Neutrophil (primary cell): ENCODE data around the gene MPP1.

ENCODE experiments used
- H3K27ac ChIP-seq: fragments of 200-600 bp; sonication (generic); 2 replicates; pipeline ENCODE4 v1.5.1; 2016; ENCODE audit warnings: mild to moderate bottlenecking, moderate library complexity
- H3K27me3 ChIP-seq: fragments of 200-600 bp; sonication (generic); 2 replicates; pipeline ENCODE4 v1.6.0; 2016; ENCODE audit warnings: mild to moderate bottlenecking
- H3K36me3 ChIP-seq: fragments of 200-600 bp; sonication (generic); 2 replicates; pipeline ENCODE4 v1.5.1; 2017
- H3K4me1 ChIP-seq, 2 experiments: fragments of 200-600 bp in 1 of 2; sonication (generic) in 1 of 2; 1 replicate in 1 of 2; 2 replicates in 1 of 2; pipeline versions ENCODE4 v1.5.1 to v1.6.1; 2013 to 2016; ENCODE audit warnings: low read depth in 1 of 2, low read length in 1 of 2, mild to moderate bottlenecking in 1 of 2, moderate library complexity in 1 of 2; ENCODE audit not compliant: control insufficient read depth in 1 of 2, insufficient read depth in 1 of 2
- H3K4me3 ChIP-seq, 2 experiments: fragments of 200-600 bp in 1 of 2; sonication (generic) in 1 of 2; 1 replicate in 1 of 2; 2 replicates in 1 of 2; pipeline ENCODE4 v1.5.1; 2013 to 2016; ENCODE audit warnings: low read depth in 1 of 2, low read length in 1 of 2, mild to moderate bottlenecking in 1 of 2, moderate library complexity in 1 of 2
- H3K9me3 ChIP-seq: fragments of 200-600 bp; sonication (generic); 2 replicates; pipeline ENCODE4 v1.5.1; 2016
- CTCF ChIP-seq: fragments of 200-600 bp; sonication (generic); IDR thresholded peaks from 2 replicates; pipeline ENCODE4 v1.5.1; 2016; ENCODE audit warnings: antibody characterized with exemption

Gene MPP1

DNA sequence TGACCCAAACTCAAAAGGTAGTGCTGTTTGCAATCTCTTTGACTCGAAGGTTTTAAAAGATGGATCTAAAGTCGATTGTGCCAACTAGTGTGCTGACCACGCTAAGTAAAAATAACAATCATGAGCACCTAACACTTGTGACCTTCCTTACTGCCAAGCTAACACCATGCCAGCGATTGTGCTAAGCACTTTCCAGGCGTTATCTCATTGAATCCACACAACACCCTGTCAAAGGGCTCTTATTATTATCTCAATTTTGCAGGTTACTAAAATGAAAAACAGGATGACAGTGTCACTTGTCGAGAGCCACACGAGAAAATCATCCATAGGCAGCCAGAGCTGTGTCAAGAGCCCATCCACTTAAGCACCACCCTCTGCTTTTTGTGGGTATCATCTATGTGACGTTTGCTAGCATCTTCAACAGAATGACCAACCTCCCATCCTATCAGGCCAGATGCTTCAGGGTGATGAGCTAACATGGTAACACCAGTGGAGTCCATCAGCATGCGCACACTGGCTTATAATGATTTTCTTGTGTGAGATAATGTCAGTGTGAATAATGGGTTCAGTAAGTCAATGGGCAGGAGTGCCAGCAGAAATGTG is 53.5 kb downstream of the MPP1 start:
- H3K27ac ChIP-seq: peak overlapping the region; percentile 88
- H3K4me1 ChIP-seq: peaks cover 25 to 28% of the 10 kb centered on the region in 2 experiments
- no peaks in the 10 kb centered on the region for H3K27me3 ChIP-seq
- H3K4me3 ChIP-seq: peak overlapping the region; percentile 63 to 67
- no peak for TF ChIP-seq CTCF
- no peaks in the 10 kb centered on the region for H3K36me3 ChIP-seq
- no peaks in the 10 kb centered on the region for H3K9me3 ChIP-seq

GRCh38 chrX:154751203-154751668 is 54.0 kb downstream of the MPP1 start:
- peak overlapping the region; percentile 88 for H3K27ac ChIP-seq
- no peaks in the 10 kb centered on the region for H3K27me3 ChIP-seq
- peaks cover 25 to 32% of the 10 kb centered on the region in 2 experiments for H3K4me1 ChIP-seq
- H3K4me3 ChIP-seq: peak overlapping the region; percentile 63 to 67
- H3K9me3 ChIP-seq: no peaks in the 10 kb centered on the region
- no peak for TF ChIP-seq CTCF
- H3K36me3 ChIP-seq: no peaks in the 10 kb centered on the region

DNA sequence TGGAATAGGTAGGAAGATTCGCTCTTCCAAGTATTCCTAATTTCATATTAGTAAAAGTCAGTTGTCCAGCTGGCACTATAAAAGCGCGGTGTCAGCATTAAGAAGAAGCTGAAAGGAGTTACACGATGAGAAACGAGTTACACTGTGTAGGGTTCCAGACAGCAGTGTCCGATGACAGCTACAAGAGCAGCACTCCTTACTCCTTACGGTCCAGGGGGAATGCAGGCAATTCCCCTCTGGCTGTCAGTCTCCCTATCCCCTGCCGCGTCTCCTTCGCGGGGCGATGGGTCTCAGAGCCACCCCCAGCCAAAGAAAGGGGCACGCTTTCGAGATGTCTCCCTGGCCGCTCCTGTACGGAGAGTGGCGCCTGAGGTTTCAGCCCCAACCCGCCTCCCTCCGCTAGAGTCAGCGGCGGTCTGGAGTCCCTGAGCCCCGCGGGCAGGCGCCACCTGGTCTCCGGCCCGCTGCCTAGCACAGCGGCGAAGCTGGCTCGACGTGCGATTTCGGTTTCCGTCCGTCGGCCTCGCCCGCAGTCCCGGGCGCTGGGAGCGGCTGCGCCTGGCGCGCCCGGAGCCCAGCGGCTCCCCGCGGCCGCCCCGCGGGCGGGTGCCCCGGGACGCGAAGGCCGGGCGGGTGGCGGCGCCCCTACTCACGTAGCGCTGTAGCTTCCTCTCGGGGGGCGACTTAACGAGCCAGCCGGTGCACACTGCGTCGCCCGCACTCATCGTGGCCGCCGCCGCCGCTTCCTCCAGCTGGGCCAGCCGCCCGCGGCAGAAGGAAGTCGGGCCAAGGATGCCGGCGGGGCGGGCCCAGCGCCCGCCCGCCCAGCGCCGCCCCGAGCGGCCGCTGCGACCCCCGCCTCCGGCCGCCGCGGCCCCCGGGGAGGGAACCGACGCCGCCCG is 54.7 kb downstream of the MPP1 start, which contains the start of gene GAB3:
Gene GAB3 (minus strand): TSS at position 777 of the 902 bp plus-strand sequence. CDS start 52 bp downstream, at position 725.
- Histone ChIP-seq H3K9me3 (no peaks in the 10 kb centered on the region), H3K4me3 (peak within 1 kb of the TSS; percentile 64 to 67), H3K27me3 (no peaks in the 10 kb centered on the region), H3K27ac (peak within 1 kb of the TSS; percentile 88), H3K36me3 (no peaks in the 10 kb centered on the region), H3K4me1 (peaks cover 25 to 32% of the 10 kb centered on the region in 2 experiments)
- TF ChIP-seq CTCF: no peak

GRCh38 chrX:154749856-154750255 is 55.4 kb downstream of the MPP1 start:
- H3K4me1 ChIP-seq: peaks cover 25 to 32% of the 10 kb centered on the region in 2 experiments
- H3K27me3 ChIP-seq: no peaks in the 10 kb centered on the region
- H3K4me3 ChIP-seq: peak overlapping the region; percentile 64 to 67
- H3K9me3 ChIP-seq: no peaks in the 10 kb centered on the region
- peak overlapping the region; percentile 88 for H3K27ac ChIP-seq
- TF ChIP-seq CTCF: no peak
- H3K36me3 ChIP-seq: no peaks in the 10 kb centered on the region

DNA sequence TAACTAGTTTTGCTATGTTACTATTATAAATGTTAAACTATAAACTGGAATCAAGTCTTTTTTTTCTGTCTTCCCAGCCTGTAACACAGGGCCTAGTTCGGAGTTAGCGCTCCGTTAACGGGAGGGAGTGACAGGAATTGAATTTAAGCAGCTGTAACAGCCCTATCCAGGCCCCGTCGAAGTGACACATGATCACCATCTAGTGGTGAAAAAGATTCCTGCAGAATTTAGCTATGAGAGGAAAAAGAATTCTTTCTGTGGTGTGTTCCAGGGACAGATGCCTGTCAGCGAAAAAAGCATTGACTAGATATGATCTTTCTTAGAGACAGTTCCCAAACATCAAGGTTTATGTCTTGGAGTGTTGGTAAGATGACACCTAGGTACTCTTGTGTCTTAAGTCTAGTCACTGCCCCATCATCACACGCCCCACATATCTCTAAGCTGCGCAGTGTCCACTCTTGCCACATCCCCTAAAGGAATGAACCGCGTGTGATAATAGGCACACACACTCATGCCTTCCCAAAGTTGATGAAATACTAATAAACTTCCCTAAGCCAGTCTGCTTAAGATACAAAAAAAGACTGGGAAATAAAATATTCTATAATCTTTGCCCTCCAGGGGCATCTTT is 56.5 kb downstream of the MPP1 start:
- H3K27me3 ChIP-seq: no peaks in the 10 kb centered on the region
- H3K4me3 ChIP-seq: peak overlapping the region; percentile 64 to 67
- no peaks in the 10 kb centered on the region for H3K36me3 ChIP-seq
- H3K27ac ChIP-seq: peak overlapping the region; percentile 88
- no peaks in the 10 kb centered on the region for H3K9me3 ChIP-seq
- peaks cover 25 to 32% of the 10 kb centered on the region in 2 experiments for H3K4me1 ChIP-seq
- TF ChIP-seq CTCF: peak; percentile 72
